OCI-LY7 (cell line): Measurements from ENCODE around the gene OSBPL6. TPM values are rescaled to one million over a fixed set of nuclear protein-coding genes. Genes with fewer than 3 reads are reported as not detected.

Source experiments
- BruUV-seq: library from RNA; stranded (reverse); fragments of 400-500 nt; replicated peaks from 2 replicates; lab custom pipeline; 2021; lab: Mats Ljungman, UMichigan
- CTCF ChIA-PET: fragments of 300-600 bp; sonication (Branson Sonifier 250); formaldehyde crosslinking; loops from one replicate; lab custom pipeline; 2022; ENCODE audit warnings: antibody characterized with exemption; ENCODE audit not compliant: unreplicated experiment; lab: Charles Lee
- POLR2A ChIA-PET: fragments of 300-600 bp; sonication (Branson Sonifier 250); formaldehyde crosslinking; loops from one replicate; lab custom pipeline; 2022; ENCODE audit warnings: antibody characterized with exemption; lab: Charles Lee
- DNase-seq: peaks from one replicate; pipeline ENCODE4 v3.0.0-alpha.2; 2015; ENCODE audit warnings: low spot score
- H2AFZ ChIP-seq: fragments of 200-600 bp; sonication (generic), shearing (Covaris generic); 2 replicates; pipeline ENCODE4 v1.6.1; 2014; ENCODE audit warnings: mild to moderate bottlenecking, antibody characterized with exemption, low read length, moderate library complexity
- H3K27ac ChIP-seq: fragments of 200-600 bp; sonication (generic); 2 replicates; pipeline ENCODE4 v1.5.1; 2014; ENCODE audit warnings: mixed run types, low read depth, mild to moderate bottlenecking, moderate library complexity, low read length, inconsistent platforms; ENCODE audit not compliant: poor library complexity, severe bottlenecking
- H3K36me3 ChIP-seq: fragments of 200-600 bp; sonication (generic); 2 replicates; pipeline ENCODE4 v1.6.1; 2014; ENCODE audit warnings: mild to moderate bottlenecking, antibody characterized with exemption, low read length, moderate library complexity, mixed read lengths; ENCODE audit not compliant: insufficient read depth
- H3K4me1 ChIP-seq: fragments of 200-600 bp; sonication (generic); 2 replicates; pipeline ENCODE4 v1.5.1; 2014; ENCODE audit warnings: mild to moderate bottlenecking, low read length; ENCODE audit not compliant: insufficient read depth, poor library complexity, severe bottlenecking
- H3K4me2 ChIP-seq: fragments of 200-600 bp; sonication (generic); 2 replicates; pipeline ENCODE4 v1.6.1; 2014; ENCODE audit warnings: mild to moderate bottlenecking, low read length
- H3K4me3 ChIP-seq: fragments of 200-600 bp; sonication (generic); 2 replicates; pipeline ENCODE4 v1.5.1; 2014; ENCODE audit warnings: mild to moderate bottlenecking, low read depth, low read length; ENCODE audit not compliant: poor library complexity, severe bottlenecking
- H3K79me2 ChIP-seq: fragments of 200-600 bp; sonication (generic); 2 replicates; pipeline ENCODE4 v1.6.1; 2016; ENCODE audit warnings: low read depth, mild to moderate bottlenecking, low read length, moderate library complexity, mixed read lengths; ENCODE audit not compliant: insufficient read depth
- H3K9me2 ChIP-seq: fragments of 200-600 bp; sonication (generic); 2 replicates; pipeline ENCODE4 v1.6.1; 2016; ENCODE audit warnings: mild to moderate bottlenecking, low read length, mixed read lengths; ENCODE audit not compliant: insufficient read depth
- H3K9me3 ChIP-seq: fragments of 200-600 bp; sonication (generic); 2 replicates; pipeline ENCODE4 v1.6.1; 2014; ENCODE audit warnings: mild to moderate bottlenecking, mixed run types, low read length, mixed read lengths
- H4K20me1 ChIP-seq: fragments of 200-600 bp; sonication (generic); 2 replicates; pipeline ENCODE4 v1.6.1; 2014; ENCODE audit warnings: mild to moderate bottlenecking, antibody characterized with exemption, low read length, moderate library complexity, mixed read lengths; ENCODE audit not compliant: insufficient read depth
- EZH2phosphoT487 ChIP-seq: fragments of 200-600 bp; sonication (generic); IDR thresholded peaks from 2 replicates; pipeline ENCODE4 v1.6.1; 2018; ENCODE audit warnings: low read depth, borderline replicate concordance, mild to moderate bottlenecking, mixed run types, antibody characterized with exemption, low read length, moderate library complexity, mixed read lengths
- intact Hi-C: fragments of 100-400 bp; cut with micrococcal nuclease; formaldehyde crosslinking; loops from one replicate; pipeline ENCODE4 v1.10.0; 2022; ENCODE audit not compliant: unreplicated experiment
- total RNA-seq, 2 experiments: library from RNA; depleted of rRNA in 1 of 2; stranded (reverse); fragments of >200 nt in 1 of 2; shearing (Covaris generic) in 1 of 2; gene quantifications; 2 replicates each; pipeline ENCODE4 v1.2.3, GENCODE V29; 2014 to 2022
- TF ChIP-seq, protein P1 (sequence below): fragments of 200-600 bp; sonication (generic); conservative IDR thresholded peaks from 2 replicates; pipeline ENCODE4 v1.5.1; 2014; ENCODE audit warnings: mild to moderate bottlenecking, antibody characterized with exemption, low read length, moderate library complexity, mixed read lengths

The OSBPL6 gene
- total RNA-seq, 2 experiments from 2014 or later = not detected

DNA sequence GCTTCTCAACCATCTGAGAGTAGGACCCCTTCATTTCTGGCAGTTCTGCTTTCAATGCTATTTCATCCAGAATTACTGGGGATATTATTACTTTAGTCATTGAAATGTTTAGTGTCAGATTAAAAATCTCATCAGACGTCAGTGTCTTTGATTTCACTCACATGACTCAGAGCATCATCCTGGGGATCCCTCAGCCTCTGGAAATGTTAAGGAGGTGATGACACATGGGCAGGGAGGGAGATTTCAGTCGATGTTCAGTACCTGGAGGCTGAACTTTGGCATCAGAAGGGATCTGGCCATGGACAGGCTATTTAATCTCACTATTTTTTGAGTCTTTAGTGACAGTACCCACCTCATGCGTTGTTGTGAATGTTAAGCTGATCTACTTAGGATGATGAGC, 39.1 kb downstream of the OSBPL6 start:
- Histone ChIP-seq H3K4me2 (no peak overlapping the region), H3K36me3 (no peaks in the 10 kb centered on the region), H3K27ac (no peak overlapping the region), H2AFZ (no peak overlapping the region), H3K4me1 (no peaks in the 10 kb centered on the region), H3K9me3 (no peaks in the 10 kb centered on the region), H3K4me3 (no peak overlapping the region), H3K9me2 (no peaks in the 10 kb centered on the region), H3K79me2 (no peaks in the 10 kb centered on the region), H4K20me1 (no peaks in the 10 kb centered on the region)
- intact Hi-C loops = no loop called here
- ChIA-PET POLR2A (interaction anchor here (0.5 kb wide), 1 partner anchor 192 kb away, joined by 3 read pairs; no protein-coding TSS in a partner anchor), CTCF (no interaction called here)
- TF ChIP-seq EZH2phosphoT487 = no peak
- TF ChIP-seq, protein P1, sequence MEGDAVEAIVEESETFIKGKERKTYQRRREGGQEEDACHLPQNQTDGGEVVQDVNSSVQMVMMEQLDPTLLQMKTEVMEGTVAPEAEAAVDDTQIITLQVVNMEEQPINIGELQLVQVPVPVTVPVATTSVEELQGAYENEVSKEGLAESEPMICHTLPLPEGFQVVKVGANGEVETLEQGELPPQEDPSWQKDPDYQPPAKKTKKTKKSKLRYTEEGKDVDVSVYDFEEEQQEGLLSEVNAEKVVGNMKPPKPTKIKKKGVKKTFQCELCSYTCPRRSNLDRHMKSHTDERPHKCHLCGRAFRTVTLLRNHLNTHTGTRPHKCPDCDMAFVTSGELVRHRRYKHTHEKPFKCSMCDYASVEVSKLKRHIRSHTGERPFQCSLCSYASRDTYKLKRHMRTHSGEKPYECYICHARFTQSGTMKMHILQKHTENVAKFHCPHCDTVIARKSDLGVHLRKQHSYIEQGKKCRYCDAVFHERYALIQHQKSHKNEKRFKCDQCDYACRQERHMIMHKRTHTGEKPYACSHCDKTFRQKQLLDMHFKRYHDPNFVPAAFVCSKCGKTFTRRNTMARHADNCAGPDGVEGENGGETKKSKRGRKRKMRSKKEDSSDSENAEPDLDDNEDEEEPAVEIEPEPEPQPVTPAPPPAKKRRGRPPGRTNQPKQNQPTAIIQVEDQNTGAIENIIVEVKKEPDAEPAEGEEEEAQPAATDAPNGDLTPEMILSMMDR = no peak
- DNase-seq = no peak
- BruUV-seq = no TSS peak

GRCh38 chr2:178234648-178235047, 40.3 kb downstream of the OSBPL6 start:
- no TSS peak for BruUV-seq

DNA sequence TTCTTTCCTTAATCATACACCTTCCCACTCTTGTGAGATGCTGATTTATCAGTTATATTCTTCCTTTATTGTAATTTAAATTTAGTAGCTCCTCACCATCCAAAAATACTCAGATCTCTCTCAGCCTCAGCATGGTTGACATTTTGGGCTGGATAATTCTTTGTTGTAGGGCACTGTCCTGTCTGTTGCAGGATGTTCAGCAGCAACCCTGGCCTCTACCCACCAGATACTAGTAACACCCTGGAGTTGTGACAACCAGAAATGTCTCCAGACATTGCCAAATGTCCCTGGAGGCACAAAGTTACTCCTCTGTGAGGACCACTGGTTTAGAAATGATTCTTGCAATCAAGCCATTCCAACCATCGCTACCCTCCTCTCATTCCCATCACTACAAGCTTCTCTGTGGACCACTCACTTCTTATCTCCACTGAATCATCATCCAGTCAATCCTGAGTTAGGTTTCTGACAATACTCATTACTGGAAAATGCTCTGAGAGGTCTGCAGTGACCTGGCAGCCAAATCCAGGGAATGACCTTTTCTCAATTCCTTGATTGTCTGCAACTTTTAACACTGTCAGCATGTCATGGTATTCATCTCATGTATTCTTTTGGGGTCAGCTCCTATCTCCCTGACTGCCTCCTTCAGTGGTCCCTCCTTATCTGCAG, 43.3 kb downstream of the OSBPL6 start:
- Histone ChIP-seq H2AFZ (no peak overlapping the region), H3K79me2 (no peaks in the 10 kb centered on the region), H3K4me1 (no peaks in the 10 kb centered on the region), H3K27ac (no peak overlapping the region), H3K36me3 (no peaks in the 10 kb centered on the region), H3K9me2 (no peaks in the 10 kb centered on the region), H3K9me3 (no peaks in the 10 kb centered on the region), H4K20me1 (no peaks in the 10 kb centered on the region), H3K4me3 (no peak overlapping the region), H3K4me2 (no peak overlapping the region)
- CTCF ChIA-PET = no interaction called here
- POLR2A ChIA-PET = no interaction called here
- BruUV-seq = no TSS peak
- intact Hi-C loops = no loop called here
- DNase-seq = no peak
- TF ChIP-seq, protein P1 = no peak
- TF ChIP-seq EZH2phosphoT487 = no peak

More at GRCh38 chr2:178234648-178235047, 40.3 kb downstream of the OSBPL6 start:
- TF ChIP-seq EZH2phosphoT487 = no peak
- TF ChIP-seq, protein P1 = no peak
- H3K36me3 ChIP-seq = no peaks in the 10 kb centered on the region
- ChIA-PET POLR2A (no interaction called here), CTCF (no interaction called here)
- H3K27ac ChIP-seq = no peak overlapping the region
- no peaks in the 10 kb centered on the region for H4K20me1 ChIP-seq
- no peaks in the 10 kb centered on the region for H3K9me3 ChIP-seq
- no peaks in the 10 kb centered on the region for H3K79me2 ChIP-seq
- H3K4me1 ChIP-seq = no peaks in the 10 kb centered on the region
- H3K9me2 ChIP-seq = no peaks in the 10 kb centered on the region
- no peak overlapping the region for H2AFZ ChIP-seq
- intact Hi-C loops = no loop called here
- H3K4me3 ChIP-seq = no peak overlapping the region
- DNase-seq = no peak
- H3K4me2 ChIP-seq = no peak overlapping the region
